ENCODE data around the gene SORCS2. TPM values are rescaled to one million over a fixed set of nuclear protein-coding genes. Genes with fewer than 3 reads are reported as not detected.
A peak's percentile ranks its signal among the peaks of the same experiment; 100 is the strongest.

SORCS2 gene
- total RNA-seq, 1 donor from 2014 or later, result 10.9 TPM

DNA sequence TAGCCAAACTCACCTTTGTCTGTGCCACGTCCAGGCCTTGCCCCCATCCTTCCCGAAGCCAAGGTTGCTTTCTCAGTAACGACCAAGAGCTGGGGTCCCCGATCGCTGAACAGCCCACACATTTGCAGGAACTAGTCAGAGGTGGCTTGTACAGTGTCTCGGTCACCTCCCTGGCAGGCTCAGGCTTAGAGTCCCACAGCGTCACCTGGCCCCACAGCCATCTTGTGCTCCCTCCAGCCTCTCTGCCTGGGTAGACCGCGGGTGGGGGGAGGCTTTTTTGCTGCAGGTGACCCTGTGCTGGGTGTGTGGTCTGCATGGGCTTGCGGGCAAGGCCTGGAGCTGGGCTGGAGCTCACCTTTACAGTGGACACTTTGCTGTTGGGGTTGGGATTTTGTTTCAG, 182.2 kb downstream of the SORCS2 start:
- Mint-ChIP-seq H3K27me3 (ENCODE audit: low read depth) (peaks cover 11% of the 10 kb centered on the region), H3K9me3 (ENCODE audit: low read depth) (no peaks in the 10 kb centered on the region), H3K36me3 (ENCODE audit: low read depth) (no peaks in the 10 kb centered on the region)

DNA sequence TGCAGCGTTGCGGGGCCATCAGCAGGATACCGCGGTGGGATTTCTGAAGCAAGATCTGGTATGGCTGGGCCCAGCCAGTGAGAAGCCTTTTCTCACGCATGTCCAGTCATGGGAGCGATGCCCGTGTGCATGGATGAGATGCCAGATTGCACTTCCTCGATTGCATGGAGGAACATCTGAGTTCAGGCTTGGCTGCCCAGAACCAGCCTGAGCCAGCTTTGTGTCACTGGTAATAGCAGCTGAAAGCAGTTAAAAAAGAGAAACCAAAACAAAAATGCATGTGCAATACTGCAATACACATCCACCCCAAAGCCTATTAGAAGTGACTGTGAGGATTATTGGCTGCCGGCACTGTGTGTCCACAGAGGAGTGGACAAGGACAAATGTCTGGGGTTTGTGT, 183.1 kb downstream of the SORCS2 start:
- peaks cover 26% of the 10 kb centered on the region for H3K4me1 Mint-ChIP-seq (ENCODE audit: low read depth)
- H3K27ac Mint-ChIP-seq (ENCODE audit: unreplicated experiment), result no peak overlapping the region
- TF ChIP-seq, protein P1, sequence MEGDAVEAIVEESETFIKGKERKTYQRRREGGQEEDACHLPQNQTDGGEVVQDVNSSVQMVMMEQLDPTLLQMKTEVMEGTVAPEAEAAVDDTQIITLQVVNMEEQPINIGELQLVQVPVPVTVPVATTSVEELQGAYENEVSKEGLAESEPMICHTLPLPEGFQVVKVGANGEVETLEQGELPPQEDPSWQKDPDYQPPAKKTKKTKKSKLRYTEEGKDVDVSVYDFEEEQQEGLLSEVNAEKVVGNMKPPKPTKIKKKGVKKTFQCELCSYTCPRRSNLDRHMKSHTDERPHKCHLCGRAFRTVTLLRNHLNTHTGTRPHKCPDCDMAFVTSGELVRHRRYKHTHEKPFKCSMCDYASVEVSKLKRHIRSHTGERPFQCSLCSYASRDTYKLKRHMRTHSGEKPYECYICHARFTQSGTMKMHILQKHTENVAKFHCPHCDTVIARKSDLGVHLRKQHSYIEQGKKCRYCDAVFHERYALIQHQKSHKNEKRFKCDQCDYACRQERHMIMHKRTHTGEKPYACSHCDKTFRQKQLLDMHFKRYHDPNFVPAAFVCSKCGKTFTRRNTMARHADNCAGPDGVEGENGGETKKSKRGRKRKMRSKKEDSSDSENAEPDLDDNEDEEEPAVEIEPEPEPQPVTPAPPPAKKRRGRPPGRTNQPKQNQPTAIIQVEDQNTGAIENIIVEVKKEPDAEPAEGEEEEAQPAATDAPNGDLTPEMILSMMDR (IDR thresholded peaks at IDR 0.05), result no peak
- H3K9me3 Mint-ChIP-seq (ENCODE audit: low read depth), result no peaks in the 10 kb centered on the region
- DNase-seq (ENCODE audit: low spot score), result peak; percentile 35
- no peaks in the 10 kb centered on the region for H3K36me3 Mint-ChIP-seq (ENCODE audit: low read depth)
- H3K27me3 Mint-ChIP-seq (ENCODE audit: low read depth), result peaks cover 15% of the 10 kb centered on the region
- no peak overlapping the region for H3K4me3 Mint-ChIP-seq (ENCODE audit: unreplicated experiment)

More for the DNA sequence above, 182.2 kb downstream of the SORCS2 start:
- Mint-ChIP-seq H3K27ac (ENCODE audit: unreplicated experiment) (no peak overlapping the region), H3K4me3 (ENCODE audit: unreplicated experiment) (no peak overlapping the region), H3K4me1 (ENCODE audit: low read depth) (peaks cover 29% of the 10 kb centered on the region)
- TF ChIP-seq, protein P1 (IDR thresholded peaks at IDR 0.05), result no peak
- peak; percentile 86 for DNase-seq (ENCODE audit: low spot score)

DNA sequence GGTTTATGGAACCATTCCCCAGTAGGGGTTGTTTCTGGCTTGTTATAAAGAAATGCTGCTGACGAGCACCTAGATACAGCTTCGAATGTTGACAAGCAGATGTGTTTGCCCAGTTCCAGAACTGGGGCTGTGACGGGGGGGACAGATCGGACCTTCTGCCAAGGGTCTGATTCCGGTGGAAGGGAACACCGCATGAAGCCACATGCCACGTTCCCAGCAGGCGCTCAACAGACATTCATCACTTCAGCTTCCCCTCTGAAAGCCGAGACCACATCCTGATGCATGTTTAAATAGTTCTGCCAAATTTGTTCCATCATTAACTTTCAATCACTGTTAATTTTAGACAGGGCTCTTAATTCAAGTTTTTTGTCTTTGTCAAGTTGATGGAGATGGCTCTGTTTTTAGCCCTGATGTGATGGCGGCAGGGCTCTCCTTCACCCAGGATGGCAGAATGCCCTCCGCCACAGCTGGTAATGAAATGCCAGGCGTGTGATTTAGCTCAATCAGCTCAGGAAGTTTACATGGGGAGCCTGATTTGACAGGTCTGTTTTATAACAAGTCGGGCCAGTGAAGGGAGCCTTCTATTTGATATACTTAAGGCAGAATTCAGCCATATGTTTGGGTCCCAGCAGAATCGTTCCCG, 185.0 kb downstream of the SORCS2 start:
- peaks cover 18% of the 10 kb centered on the region for H3K4me1 Mint-ChIP-seq (ENCODE audit: low read depth)
- DNase-seq (ENCODE audit: low spot score), result peak; percentile 33
- TF ChIP-seq, protein P1 (IDR thresholded peaks at IDR 0.05), result no peak
- H3K27me3 Mint-ChIP-seq (ENCODE audit: low read depth), result peaks cover 24% of the 10 kb centered on the region
- H3K4me3 Mint-ChIP-seq (ENCODE audit: unreplicated experiment), result no peak overlapping the region
- H3K9me3 Mint-ChIP-seq (ENCODE audit: low read depth), result no peaks in the 10 kb centered on the region
- no peaks in the 10 kb centered on the region for H3K36me3 Mint-ChIP-seq (ENCODE audit: low read depth)
- H3K27ac Mint-ChIP-seq (ENCODE audit: unreplicated experiment), result no peak overlapping the region

DNA sequence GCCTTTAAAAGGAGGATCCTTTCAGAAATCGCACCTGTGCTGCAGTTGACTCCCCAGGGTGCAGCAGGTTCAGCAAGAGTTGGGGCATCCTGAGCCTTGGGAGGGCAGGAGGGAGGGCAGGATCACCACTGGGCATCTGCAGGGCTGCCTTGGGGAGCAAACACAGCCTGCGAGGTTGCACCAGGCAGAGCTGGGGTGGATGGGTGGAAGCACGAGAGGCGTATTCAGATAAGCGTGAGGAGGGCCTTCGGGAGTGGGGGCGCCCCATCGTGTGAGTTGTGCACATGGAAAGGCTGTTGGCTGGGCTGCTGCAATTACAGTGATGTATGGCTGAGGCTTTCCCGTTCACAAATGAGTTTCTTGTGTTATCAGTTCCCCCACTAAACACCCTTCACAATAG, 186.8 kb downstream of the SORCS2 start:
- no peaks in the 10 kb centered on the region for H3K9me3 Mint-ChIP-seq (ENCODE audit: low read depth)
- no peaks in the 10 kb centered on the region for H3K36me3 Mint-ChIP-seq (ENCODE audit: low read depth)
- no peak overlapping the region for H3K27ac Mint-ChIP-seq (ENCODE audit: unreplicated experiment)
- peak; percentile 62 for DNase-seq (ENCODE audit: low spot score)
- H3K4me1 Mint-ChIP-seq (ENCODE audit: low read depth), result peaks cover 18% of the 10 kb centered on the region
- TF ChIP-seq, protein P1 (IDR thresholded peaks at IDR 0.05), result no peak
- peaks cover 26% of the 10 kb centered on the region for H3K27me3 Mint-ChIP-seq (ENCODE audit: low read depth)
- no peak overlapping the region for H3K4me3 Mint-ChIP-seq (ENCODE audit: unreplicated experiment)

DNA sequence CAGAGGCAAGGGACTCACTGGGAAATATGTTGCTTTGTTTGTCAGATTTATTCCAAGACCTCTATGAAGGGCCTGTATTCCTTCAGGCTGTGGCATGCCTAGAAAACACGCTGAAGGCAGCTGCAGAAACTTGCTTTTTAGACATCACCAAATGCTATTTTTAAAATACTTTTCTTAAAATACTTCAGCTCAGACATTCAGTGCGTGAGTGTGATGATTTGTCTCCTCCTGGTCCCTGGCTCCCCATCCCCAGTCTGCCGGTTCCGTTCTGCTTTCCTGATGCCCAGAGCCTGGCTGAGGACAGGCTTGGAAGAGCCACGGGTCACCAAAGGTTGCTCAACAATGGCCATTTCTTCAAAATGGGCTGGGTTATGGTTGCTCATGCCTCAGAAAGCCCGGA, 187.4 kb downstream of the SORCS2 start:
- Mint-ChIP-seq H3K27ac (ENCODE audit: unreplicated experiment) (no peak overlapping the region), H3K36me3 (ENCODE audit: low read depth) (no peaks in the 10 kb centered on the region)
- DNase-seq (ENCODE audit: low spot score), result peak; percentile 40

More for the DNA sequence above, 187.4 kb downstream of the SORCS2 start:
- peaks cover 18% of the 10 kb centered on the region for H3K4me1 Mint-ChIP-seq (ENCODE audit: low read depth)
- H3K27me3 Mint-ChIP-seq (ENCODE audit: low read depth), result peaks cover 26% of the 10 kb centered on the region
- TF ChIP-seq, protein P1 (IDR thresholded peaks at IDR 0.05), result no peak
- H3K4me3 Mint-ChIP-seq (ENCODE audit: unreplicated experiment), result no peak overlapping the region
- H3K9me3 Mint-ChIP-seq (ENCODE audit: low read depth), result no peaks in the 10 kb centered on the region

All from chondrocyte (in vitro differentiated cells).